Stimulated activated CD4-positive, alpha-beta T cell treated with anti-CD3 and anti-CD28 coated beads, Interleukin-2, amount 100 ng/mL, for 48 hours (primary cell): ENCODE measurements around the gene PDE2A.

Source experiments
- DNase-seq, 2 donors: peaks; one replicate each; pipeline ENCODE4 v3.0.0-alpha.2; 2020

Gene PDE2A

GRCh38 chr11:72586321-72587090 lies 87.7 kb downstream of the PDE2A start:
- DNase-seq, result no peak

- DNase-seq, result peak; percentile 66 to 86
Measured at GRCh38 chr11:72585762-72586311, 88.4 kb downstream of the PDE2A start.

DNA sequence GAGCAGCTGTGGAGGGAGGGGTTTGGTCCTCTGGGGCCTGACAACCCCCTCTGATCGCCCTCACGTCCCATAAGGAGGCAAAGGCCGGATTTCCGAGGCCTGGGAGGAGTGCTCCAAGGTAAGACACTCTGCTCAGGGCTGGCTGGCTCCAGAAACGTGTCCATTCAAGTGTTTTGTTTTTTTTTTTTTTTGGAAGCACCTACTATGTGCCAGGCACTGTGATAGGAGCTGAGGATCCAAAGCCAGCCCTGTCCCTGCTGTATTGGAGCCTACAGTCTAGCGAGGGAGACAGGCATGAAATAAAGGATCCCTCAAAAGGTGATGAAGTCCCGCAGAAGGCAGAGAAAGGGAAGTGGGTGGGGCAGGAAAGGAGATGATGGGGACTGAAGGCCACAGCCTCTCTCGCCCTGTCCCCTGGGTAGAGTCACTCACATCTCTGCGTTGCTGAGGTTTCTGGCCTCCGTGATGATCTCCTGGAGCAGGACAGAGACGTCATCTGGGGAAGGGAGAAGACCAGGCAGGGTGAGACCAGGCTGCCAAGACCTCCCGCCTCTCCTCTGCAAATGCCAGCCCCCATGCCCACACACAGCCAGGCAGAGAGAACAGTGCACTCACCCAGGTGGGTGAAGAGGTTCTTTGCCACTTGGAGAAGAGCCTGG lies 89.2 kb downstream of the PDE2A start:
- no peak for DNase-seq

- peak; percentile 36 to 45 for DNase-seq
Measured at GRCh38 chr11:72584293-72584938, 89.8 kb downstream of the PDE2A start.

- DNase-seq, result no peak
Measured at GRCh38 chr11:72583616-72584292, 90.5 kb downstream of the PDE2A start.

- no peak for DNase-seq
Measured at GRCh38 chr11:72583177-72583553, 91.1 kb downstream of the PDE2A start.

DNA sequence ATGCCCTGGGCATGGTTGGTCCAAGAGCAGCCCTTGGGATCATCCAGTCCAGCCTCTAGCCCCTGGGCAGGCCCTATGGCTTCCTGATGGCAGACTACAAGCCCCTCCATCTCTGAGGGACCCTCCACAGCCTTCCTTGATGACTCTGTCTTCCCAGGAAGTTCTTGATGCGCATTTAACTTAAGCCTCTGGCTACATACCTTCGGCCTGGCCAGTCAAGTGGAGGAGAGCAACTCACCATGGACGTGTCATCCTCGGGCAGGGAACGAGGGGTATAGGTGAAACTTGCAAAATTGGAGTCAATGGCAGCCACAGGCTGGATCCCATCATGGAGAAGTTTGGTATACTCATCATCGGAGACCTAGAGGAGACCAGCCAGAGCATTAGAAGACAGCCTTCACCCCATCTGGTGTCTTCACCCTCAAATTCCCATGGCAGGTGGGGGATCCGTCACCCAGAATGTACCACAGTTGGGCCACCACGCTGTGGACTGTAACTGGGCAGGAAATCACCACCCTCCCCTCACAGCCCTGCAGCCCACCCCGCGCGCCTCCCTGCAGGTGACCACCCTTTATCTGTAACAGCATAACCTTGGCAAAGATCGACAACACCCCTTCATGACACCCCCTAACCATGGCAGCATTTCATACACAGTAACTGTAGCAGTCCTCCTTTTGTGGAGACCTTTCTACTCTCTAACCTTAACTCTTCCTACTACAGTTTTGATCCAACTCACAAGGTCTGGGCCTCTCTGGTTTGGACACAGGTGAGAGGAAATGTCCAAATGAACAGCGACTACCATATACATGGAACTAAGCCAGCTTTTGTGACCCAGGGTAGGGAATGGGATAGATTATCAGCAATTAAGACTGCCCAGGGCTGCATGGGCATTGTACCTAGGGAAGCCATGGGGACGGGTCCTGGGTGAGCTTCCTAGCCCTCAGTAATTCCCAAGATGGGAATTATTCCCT lies 91.7 kb downstream of the PDE2A start:
- no peak for DNase-seq

DNA sequence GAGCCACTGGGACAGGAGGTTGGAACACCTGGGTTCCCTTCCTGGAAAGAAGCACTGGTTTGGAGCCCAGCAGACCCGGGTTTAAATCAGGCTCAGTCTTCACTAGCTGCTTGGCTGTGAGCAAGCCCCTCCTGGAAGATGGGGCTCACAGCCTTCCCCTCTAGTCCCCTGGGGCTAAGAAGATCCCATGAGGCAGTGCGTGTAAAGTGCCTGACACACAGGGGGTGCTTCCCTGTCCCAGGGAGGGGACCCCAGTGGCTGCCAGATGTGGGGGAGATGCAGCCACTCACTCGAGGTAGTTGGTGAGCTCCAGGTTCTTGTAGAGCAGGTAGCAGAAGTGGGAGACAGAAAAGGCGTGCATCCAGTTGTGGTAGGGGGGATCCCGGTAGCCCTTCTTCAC lies 93.2 kb downstream of the PDE2A start:
- no peak for DNase-seq

DNA sequence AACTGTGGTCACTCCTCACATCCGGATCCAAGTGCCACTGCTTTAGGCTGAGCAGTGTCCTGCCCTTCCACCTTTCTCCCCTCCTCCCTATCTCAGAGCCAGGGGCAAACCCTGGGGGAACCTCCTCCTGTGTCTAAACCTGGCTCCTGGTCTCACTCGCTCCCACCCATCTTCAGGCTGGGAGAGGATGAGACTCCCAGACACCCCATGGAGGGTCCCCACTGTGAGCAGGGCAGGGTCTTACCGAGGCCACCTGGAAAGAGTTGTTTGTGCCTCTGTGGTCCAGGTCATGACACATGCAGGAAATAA lies 93.6 kb downstream of the PDE2A start:
- no peak for DNase-seq

DNA sequence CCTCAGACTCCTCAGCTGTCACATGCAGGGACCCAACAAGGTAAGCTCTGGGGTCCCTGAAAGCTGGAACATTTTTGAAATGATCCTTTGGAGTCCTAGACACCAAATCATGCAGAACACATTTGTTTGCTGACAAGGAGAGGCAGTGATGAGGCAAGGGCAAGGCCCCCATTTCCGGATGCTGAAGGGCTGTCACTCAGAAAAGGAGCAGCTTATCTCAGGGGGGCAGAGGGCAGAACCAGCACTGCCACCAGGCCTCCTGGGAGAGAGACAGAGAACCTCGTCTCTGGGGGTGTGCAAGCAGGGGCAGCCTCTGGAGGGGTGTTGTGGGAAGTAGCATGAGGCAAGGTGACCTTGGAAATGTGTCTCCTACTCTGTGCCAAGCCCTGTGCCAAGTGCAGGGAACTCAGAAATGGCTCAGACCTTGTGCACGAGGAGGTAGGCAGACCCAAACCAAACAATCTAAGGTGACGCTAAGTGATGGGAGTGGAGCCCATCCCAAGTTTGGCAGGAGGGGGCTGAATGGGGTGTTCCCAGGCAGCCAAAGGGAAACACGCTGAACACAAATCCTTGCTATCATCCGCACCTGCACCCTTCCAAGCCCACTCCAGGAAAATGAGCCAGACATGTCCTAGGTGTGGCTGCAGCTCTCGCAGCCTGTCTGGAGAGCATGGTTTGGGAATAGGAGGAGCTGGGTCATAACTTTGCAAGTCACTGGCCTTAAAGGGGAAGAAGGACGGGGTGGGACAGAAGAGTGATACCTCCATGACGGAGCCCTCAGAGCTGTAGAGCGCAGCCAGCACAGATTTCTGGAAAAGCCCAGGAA lies 94.2 kb downstream of the PDE2A start:
- DNase-seq, result no peak

DNA sequence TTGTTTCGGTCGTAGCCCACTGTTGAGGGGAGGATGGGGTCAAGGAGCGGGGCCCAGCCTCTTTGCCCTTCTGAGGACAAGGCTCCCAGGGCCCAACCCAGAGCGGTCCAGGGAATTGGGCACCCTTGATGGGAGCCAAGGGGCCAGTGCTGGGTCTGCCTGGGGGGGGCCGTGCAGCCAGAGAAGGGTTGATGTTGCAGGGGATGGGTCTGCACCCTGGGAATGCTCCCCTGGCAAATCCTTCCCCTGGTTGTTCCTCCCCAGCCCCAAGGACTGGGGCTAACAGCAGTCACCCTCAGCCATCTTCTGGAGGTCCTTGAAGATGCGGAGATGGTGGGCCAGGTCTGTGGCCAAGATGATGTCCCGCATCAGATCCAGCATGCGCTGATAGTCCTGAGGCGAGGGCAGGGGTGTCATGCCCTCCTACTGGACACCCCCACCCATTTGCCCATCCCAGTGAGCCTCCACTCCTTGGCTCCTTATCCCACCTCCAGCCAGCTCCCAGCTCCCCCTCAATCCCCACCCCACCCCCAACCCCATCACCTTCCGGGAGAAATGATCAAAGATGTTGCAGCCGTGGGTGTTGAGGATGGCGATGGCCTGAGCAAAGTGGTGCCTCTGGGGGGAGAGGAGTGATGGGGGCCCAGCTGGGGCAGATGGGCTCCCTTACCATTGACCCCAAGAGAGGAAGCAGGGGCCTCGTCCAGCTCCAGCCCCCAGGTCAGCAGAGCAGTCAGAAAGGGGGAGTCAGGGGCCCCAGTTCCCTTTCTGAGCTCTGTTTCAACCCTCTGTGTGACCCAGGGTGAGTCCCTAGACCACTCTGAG lies 95.0 kb downstream of the PDE2A start:
- DNase-seq, result no peak

DNA sequence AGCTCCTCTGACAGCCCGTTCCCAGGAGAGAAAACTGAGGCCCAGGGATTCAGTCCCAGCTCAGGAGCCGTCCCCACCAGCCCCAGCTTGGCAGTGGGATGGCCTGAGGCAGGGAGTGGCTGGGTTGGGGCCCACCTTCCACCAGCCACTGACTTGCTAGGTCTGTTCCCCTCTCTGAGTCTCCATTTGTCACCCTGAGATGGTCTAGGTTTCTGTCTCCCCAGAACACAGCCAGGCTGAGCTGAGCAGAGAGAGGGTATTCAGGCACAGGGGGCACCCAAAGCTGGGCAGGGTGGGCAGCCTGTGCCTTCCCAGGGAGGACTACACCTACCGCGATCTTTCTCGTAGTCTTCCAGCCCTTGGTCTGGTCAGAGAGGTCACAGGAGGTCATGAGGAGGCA lies 95.7 kb downstream of the PDE2A start:
- DNase-seq, result no peak

DNA sequence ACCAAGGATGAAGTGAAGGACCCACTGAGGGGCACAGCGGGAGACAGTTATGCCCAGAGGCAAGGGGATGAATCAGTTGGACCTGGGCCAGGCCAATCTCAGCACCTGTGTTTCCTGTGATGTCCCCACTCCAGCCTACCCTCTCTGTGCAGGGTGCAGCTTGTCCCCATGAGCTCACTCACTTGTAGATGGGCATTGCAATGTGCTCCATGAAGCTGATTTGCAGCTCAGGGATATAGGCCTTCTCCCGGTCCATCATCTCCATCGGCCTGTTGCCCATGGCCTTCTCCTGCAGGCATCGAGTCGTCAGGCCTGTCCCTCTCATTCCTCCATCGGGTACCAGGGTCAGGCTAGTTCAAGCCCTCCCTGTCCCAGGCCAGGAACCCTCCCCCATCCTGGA lies 96.2 kb downstream of the PDE2A start:
- DNase-seq, result no peak

DNA sequence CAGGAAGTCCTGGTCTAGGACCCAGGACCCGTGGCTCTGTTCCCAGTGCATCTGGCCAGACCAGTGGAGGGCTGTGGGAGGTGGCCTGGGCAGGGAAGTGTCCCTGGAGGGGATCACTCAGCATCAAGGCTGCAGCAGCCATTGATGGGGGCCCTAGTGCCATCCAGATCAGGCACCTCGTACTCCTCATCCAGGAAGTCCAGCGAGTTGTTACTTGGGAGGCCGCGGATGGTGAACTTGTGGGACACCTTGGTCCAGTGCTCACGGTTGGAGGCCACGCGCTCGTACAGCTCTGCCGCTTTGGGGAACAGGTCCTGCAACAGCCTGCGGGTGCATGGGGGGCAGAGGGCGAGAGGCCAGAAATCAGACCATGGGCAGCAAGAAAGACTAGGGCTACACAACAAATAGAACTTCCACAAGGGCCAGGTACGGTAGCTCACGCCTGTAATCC lies 96.9 kb downstream of the PDE2A start:
- DNase-seq, result no peak

DNA sequence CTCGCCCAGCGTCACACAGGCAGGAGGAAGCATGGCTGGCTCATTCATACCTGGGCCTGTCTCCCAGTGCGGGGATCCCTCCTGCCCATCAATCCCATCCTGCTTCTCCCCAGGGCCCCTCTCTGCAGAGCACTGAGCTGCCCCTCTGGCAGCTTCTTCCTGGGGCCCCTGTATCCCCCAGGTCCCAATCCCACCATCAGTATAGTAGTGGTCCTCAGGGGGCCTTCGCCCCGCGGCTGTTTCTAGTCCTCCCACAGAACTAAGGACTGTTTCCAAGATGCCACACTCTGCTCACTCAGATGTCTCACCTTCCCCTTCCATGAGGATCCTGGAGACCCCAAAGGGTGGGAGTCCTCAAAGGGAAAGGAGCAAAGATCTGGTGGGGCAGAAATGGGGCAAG lies 97.6 kb downstream of the PDE2A start:
- no peak for DNase-seq

DNA sequence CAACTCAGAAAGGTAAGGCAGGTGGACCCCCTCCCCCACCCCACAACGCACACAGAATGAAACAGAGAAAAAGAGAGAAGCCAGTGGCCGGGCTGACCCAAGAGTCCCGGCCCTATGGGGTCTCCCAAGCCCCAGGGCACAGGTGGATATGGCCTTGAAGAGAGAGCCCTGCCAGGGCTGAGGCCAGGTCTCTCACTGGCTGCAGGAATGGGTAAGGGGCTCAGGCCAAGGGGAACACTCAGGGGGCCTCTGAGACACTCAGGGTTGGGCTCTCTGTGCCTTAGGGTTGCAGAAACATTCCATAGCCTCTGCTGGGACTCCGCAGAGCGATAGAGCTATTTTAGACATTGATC lies 98.0 kb downstream of the PDE2A start:
- DNase-seq, result no peak

GRCh38 chr11:72575533-72576242 lies 98.5 kb downstream of the PDE2A start:
- DNase-seq, result no peak

- DNase-seq, result no peak
Measured at GRCh38 chr11:72574548-72575460, 99.4 kb downstream of the PDE2A start.
